OCI-LY3 (cell line): ENCODE results near the gene SAPCD1.

Source experiments
- EZH2phosphoT487 ChIP-seq: fragments of 200-600 bp; shearing (Covaris generic); IDR thresholded peaks from 2 replicates; pipeline ENCODE4 v1.6.1; 2018; ENCODE audit warnings: antibody characterized with exemption, mixed run types, low read depth
- TF ChIP-seq, protein P1 (sequence below): fragments of 200-600, 300-600 bp; sonication (generic); IDR thresholded peaks from 2 replicates; pipeline ENCODE4 v1.5.1; 2014; ENCODE audit warnings: antibody characterized with exemption, low read length, low read depth

DNA sequence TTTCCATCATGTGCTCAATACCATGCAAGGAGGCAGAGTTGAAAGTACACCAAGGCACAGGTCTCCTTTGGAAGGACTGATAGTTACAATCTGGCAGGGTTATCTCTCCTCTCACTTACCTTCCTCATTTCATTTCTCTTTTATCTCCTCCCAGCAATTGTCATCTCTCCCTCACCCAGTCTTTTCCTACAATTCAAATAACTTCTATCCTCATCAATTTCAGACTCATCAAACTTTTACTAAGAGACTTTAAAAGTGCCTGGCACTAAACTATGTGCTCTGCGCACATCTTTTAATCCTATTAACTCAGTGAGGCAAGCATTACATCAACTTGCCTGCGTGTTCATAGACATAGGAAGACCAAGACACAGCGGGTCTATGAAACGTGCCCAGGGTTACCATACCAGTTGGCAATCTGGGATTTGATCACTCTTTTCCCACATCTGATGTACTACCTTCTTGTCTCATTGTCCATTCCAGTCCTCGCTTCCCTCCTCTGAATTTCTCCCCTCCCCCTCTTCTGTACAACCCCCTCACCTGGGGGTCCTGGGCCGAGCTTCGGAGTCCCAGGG is 31.9 kb downstream of the SAPCD1 start:
- TF ChIP-seq, protein P1, sequence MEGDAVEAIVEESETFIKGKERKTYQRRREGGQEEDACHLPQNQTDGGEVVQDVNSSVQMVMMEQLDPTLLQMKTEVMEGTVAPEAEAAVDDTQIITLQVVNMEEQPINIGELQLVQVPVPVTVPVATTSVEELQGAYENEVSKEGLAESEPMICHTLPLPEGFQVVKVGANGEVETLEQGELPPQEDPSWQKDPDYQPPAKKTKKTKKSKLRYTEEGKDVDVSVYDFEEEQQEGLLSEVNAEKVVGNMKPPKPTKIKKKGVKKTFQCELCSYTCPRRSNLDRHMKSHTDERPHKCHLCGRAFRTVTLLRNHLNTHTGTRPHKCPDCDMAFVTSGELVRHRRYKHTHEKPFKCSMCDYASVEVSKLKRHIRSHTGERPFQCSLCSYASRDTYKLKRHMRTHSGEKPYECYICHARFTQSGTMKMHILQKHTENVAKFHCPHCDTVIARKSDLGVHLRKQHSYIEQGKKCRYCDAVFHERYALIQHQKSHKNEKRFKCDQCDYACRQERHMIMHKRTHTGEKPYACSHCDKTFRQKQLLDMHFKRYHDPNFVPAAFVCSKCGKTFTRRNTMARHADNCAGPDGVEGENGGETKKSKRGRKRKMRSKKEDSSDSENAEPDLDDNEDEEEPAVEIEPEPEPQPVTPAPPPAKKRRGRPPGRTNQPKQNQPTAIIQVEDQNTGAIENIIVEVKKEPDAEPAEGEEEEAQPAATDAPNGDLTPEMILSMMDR: no peak
- no peak for TF ChIP-seq EZH2phosphoT487
